Esophagus mucosa (tissue), 1 donor: Measurements from ENCODE around the gene SERPINA6. TPM values are rescaled to one million over a fixed set of nuclear protein-coding genes. Genes with fewer than 3 reads are reported as not detected.

Experiments
- ATAC-seq: fragments of 200-7000 bp; cut with Tn5 transposase; one replicate; pipeline ENCODE4 v1.9.1; 2020
- total RNA-seq: library from RNA; stranded (reverse); gene quantifications from one replicate; pipeline ENCODE4 v1.2.4, GENCODE V29; 2023
- donor health status: DM: yes; HTN: yes; CAD: no.

Gene SERPINA6
- total RNA-seq, 1 donor from 2014 or later: not detected

DNA sequence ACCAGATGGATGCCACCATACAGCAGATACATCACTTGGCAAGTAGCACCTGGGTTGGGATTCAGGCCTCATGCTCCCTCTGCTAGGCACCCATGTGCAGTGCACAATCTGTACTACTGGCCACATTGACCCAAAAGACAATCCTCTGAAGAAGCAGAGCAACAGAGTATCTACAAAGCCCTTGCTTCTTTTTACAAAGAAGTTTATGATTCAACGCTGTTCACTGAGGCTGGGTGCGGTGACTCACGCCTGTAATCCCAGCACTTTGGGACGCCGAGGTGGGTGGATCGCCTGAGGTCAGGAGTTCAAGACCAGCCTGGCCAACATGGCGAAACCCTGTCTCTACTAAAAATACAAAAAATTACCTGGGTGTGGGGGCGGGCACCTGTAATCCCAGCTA lies 31.1 kb upstream of the SERPINA6 start:
- peak; percentile 56 for ATAC-seq

DNA sequence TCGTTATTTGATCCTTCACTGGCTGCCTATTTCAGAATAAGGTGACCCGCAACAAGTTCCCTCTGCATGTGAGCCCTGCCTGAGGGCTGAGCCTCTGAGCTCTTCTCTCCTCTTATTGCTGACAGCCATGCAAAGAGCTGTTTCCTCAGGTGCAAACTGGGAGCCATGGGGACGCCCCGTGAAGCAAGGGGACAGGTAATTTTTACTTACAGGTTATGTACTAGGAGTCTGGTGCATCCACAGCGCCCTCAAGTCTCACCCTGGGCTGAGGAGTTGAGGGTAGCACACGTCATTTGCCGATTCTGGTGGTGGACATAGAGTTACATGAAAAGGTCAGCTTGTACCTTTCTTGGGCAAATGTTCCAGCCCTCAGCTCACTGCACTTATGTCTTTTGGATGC lies 26.1 kb upstream of the SERPINA6 start:
- ATAC-seq: no peak

DNA sequence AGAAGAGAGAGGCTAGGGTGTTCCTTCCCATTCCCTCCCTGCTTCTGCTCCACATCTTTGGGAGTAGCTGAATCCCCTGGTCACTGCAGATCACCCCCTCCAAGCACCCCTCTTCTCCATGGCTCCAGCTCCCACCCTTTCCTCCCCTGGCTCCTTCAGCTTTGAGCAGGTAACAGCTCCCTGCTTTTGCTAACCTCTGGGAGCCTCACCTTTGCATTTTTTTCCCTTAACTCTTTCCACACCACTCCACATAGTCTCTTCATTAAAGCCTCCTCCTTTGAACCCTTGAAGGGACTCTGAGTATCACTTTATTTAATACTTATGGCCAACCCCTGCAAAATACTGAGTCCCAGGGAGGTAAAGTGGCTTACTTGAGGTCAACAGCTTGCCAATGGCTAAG lies 25.7 kb upstream of the SERPINA6 start:
- no peak for ATAC-seq

DNA sequence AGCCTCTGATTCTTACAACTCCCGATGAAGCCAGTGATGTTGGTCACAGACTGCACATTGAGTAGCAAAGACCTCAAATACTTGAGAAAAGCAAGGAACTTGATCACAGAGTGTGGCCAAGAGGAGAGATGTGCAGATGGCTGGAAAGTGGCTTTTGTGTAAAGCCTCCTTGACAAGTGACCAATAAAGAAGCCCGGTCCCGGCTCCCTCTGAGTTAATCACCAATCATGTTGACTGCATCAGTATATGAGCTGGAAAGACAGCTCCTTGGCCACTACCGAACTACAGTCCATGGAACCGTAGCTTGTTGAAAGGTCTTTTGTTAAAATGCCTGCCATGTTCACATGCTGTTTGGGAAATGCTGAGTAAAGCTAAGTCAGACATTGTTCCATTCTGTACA lies 23.7 kb upstream of the SERPINA6 start:
- no peak for ATAC-seq

DNA sequence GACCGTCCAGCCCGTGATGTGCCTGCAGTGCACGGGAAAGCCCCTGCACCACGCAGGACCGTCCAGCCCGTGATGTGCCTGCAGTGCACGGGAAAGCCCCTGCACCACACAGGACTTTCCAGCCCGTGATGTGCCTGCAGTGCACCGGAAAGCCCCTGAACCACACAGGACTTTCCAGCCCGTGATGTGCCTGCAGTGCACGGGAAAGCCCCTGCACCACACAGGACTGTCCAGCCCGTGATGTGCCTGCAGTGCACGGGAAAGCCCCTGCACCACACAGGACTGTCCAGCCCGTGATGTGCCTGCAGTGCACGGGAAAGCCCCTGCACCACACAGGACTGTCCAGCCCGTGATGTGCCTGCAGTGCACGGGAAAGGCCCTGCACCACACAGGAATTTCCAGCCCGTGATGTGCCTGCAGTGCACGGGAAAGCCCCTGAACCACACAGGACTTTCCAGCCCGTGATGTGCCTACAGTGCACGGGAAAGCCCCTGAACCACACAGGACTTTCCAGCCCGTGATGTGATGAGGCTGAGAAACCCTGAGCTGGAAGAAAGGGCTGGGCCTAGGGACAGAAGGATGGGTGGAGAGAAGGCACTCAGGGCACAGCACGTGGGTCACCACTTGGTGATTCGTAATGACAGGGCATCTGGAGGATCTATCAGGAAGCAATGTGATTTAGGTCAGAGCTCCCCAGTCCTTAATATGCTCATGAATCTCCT lies 23.1 kb upstream of the SERPINA6 start:
- ATAC-seq: peak; percentile 43

DNA sequence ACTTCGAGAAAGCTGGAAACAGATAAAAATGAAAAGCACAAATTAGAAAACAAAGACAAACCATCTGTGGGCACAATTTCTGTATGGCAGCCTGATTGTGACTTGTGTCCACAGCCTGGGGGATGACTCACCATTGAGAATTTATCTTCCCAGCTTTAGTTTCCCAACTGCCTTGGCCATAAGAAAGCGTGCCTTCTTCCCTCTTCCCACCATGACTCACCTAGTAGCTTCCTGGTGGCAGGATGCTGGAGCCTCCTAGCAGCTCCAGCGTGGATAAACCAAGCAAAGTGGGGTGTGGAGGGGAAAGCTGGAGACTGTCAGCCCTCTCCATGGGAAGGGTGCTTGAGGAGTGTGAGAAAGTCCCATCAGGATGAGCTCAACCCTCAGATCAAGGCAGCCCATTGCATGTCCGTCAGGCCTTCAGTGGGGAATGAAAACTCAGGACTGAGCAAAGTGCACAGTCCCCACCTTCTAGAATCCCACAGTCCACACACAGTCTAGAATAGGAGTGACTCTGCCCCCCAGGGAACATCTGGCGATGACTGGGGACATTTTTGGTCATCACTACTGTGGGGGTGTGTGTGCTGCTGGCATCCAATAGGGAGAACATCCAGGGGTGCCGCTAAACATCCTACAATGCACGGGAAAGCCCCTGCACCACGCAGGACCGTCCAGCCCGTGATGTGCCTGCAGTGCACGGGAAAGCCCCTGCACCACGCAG lies 22.4 kb upstream of the SERPINA6 start:
- ATAC-seq: peak; percentile 23

DNA sequence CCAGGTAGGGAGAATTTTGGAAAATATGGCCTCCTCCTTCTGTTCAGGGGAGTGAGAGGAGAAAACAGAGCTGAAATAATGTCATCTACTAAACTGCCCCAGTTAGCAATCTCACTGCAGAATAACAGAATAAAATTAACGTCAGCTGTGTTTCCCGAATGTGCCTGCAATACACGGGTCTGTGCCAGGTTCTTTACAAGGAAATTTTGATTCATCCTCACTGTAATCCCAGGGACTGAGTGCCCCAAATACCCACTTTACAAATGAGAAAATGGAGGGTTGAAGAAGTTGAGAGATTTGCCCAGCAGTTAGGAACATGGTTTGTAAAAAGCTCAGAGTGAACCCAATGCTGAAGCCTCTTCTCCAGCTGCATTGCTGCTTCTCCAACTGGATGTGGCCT lies 21.3 kb upstream of the SERPINA6 start:
- ATAC-seq: no peak

GRCh38 chr14:94343238-94344005 lies 20.3 kb upstream of the SERPINA6 start:
- ATAC-seq: no peak

GRCh38 chr14:94342334-94342934 lies 19.3 kb upstream of the SERPINA6 start:
- peak; percentile 91 for ATAC-seq

DNA sequence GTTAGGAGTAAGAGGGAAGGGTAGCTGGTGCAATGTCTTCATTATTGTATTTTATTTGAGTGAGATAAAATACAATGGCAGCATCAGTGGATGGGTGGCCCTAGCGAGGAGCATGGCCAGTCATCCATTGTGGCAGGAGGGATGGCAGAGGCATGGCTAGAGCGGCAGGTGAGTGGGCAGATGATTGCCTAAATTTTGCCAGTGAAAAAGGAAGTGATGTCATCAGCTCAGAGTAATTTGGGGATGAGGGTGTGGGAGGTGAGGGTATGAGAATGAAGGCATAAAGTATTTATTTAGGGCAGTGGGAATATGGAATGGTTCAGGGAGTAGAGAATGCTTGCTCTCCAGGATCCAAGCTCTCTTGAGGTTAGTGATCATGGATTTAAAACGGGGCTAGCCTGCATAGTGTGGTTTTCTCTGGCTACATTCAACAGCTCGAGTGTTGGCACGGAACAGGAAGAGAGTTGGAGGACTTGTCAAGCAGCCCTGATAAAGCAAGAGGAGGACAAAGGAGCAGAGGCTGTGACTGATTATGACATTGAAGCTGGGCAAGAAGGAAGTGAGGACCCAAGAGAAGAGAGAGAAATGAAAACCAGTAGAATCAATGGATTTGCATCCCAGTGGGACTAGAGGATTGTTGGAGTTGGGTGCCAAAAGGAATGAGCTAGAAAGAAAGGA lies 18.7 kb upstream of the SERPINA6 start:
- peak; percentile 68 for ATAC-seq

GRCh38 chr14:94340533-94340932 lies 17.4 kb upstream of the SERPINA6 start:
- no peak for ATAC-seq

DNA sequence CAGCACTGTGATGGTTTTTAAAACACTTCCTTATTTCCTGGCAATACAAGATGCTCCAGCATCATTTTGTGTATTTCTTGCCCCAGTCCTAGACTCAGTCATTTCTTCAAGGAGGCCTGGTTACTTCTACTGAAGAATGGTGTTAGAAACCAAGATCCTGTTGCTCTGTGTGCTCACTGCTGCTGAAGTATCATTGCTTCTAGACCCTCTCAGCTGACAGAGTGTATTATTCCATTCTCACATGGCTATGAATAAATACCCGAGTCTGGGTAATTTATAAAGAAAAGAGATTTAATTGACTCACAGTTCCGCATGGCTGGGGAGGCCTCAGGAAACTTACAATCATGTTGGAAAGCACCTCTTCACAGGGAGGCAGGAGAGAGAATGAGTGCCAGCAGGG lies 14.9 kb upstream of the SERPINA6 start:
- ATAC-seq: no peak

DNA sequence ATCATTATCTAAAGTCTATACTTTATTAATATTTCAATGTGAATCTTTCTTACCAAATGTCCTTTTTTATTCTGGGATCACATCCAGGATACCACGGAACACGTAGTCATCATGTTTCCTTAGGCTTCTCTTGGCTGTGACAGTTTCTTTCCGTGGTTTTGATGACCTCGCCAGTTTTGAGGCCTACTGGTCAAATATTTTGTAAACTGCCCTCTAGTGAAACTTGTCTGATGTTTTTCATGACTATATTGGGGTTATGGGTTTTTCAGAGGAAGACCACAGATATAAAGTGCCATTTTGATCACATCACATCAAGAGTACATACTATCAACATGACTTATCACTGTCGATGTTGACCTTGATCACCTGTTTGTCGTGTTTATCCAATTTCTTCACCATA lies 14.1 kb upstream of the SERPINA6 start:
- no peak for ATAC-seq

- peak; percentile 65 for ATAC-seq
Observed at GRCh38 chr14:94334872-94335271, 11.7 kb upstream of the SERPINA6 start.

DNA sequence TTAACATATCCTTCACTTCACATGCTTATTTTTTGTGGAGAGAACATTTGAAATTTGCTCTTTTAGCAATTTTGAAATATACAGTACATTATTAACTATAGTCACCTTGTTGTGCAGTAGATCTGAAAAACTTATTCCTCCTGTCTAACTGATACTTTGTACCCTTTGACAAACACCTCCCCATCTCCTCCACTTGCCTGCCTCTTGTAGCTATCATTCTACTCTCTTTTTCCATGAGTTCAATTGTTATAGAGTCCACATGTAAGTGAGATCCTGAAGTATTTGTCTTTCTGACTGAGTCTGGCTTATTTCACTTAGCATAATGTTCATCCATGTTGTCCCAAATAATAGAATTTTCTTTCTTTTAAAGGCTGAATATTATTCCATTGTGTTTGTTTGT lies 9.5 kb upstream of the SERPINA6 start:
- ATAC-seq: no peak

GRCh38 chr14:94332063-94332583 lies 9.0 kb upstream of the SERPINA6 start:
- no peak for ATAC-seq

GRCh38 chr14:94331462-94331861 lies 8.3 kb upstream of the SERPINA6 start:
- no peak for ATAC-seq

DNA sequence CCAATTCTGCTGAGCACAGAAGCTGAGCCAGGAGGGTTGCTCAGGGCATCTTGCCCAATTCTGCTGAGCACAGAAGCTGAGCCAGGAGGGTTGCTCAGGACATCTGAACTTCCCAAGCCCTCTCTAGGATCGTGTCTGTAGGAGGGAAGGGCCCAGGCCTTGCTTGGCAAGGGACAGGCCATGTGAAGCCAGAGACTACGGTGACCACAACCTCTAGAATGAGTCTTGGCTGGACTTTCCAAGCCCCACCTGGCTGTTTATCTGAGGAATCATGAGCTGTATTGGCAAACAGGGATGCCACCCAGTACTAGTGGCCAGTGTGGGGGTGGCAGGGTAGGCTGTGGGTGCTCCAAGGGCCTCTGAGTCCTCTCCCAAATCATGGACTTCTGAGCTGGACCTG lies 7.7 kb upstream of the SERPINA6 start:
- no peak for ATAC-seq

GRCh38 chr14:94330432-94330831 lies 7.3 kb upstream of the SERPINA6 start:
- ATAC-seq: no peak

- ATAC-seq: no peak
Observed at GRCh38 chr14:94329857-94330256, 6.7 kb upstream of the SERPINA6 start.

DNA sequence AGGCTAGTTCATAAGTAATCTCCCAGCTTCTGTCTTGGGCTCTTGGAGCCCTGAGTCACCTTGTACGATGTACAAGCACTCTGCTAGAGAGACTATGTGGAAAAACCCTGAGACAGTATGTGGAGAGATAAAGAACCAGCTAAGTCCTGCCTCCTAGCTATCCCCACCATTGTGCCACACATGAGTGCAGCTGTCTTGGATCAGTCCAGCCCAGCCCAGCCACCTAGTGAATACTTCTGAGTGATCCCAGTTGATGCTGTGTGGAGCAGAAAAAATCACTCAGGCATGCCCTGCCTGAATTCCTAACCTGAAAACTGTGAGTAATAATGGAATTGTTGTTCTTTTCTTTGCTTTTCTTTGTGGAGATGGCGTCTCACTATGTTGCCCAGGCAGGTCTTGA lies 5.1 kb upstream of the SERPINA6 start:
- no peak for ATAC-seq
